ENCODE results near the gene HAUS2. TPM values are rescaled to one million over a fixed set of nuclear protein-coding genes. Genes with fewer than 3 reads are reported as not detected.

The HAUS2 gene
- total RNA-seq, 1 donor from 2014 or later, result 17.1 TPM

DNA sequence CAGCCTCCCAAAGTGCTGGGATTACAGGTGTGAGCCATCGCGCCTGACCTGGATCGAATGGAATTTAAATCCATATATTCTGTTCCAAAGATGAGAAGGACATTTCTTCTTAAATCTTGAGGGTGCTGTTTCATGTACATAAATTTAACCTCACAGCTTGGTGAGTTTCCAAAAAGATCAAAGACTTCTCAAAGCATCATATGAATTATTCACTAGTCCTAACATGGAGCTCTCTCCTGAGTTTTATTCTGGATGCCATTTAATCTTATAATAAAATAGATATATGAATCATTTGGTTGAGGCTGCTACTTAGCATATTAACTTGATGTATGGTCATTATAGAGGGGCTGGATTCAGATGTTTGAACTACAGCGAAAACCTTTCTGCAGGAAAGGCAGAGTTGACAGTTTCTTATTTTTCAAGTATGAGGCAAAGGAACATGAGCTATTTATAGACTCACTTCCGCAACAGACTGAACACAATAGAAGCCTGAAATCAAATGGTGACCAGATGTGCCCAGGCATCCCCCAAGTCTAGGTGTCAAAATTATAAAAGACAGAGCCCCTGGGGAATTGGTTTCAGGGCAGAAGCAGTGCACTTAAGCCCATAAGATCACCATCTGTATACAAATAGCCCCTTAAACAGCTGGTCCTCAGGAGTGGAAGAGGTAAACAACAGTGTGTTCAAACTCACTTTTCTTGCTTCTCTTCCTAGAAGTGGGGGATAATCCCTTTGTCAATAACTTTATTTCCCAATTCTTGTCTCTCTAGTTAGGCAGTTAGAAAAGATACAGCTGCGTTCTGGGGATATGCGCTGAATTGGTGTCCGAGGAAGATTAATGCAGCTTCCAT lies 56.5 kb downstream of the HAUS2 start:
- intact Hi-C loops (cut with DNase I), result no loop called here
- TF ChIP-seq, protein P1, sequence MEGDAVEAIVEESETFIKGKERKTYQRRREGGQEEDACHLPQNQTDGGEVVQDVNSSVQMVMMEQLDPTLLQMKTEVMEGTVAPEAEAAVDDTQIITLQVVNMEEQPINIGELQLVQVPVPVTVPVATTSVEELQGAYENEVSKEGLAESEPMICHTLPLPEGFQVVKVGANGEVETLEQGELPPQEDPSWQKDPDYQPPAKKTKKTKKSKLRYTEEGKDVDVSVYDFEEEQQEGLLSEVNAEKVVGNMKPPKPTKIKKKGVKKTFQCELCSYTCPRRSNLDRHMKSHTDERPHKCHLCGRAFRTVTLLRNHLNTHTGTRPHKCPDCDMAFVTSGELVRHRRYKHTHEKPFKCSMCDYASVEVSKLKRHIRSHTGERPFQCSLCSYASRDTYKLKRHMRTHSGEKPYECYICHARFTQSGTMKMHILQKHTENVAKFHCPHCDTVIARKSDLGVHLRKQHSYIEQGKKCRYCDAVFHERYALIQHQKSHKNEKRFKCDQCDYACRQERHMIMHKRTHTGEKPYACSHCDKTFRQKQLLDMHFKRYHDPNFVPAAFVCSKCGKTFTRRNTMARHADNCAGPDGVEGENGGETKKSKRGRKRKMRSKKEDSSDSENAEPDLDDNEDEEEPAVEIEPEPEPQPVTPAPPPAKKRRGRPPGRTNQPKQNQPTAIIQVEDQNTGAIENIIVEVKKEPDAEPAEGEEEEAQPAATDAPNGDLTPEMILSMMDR (IDR thresholded peaks at IDR 0.05), result no peak

DNA sequence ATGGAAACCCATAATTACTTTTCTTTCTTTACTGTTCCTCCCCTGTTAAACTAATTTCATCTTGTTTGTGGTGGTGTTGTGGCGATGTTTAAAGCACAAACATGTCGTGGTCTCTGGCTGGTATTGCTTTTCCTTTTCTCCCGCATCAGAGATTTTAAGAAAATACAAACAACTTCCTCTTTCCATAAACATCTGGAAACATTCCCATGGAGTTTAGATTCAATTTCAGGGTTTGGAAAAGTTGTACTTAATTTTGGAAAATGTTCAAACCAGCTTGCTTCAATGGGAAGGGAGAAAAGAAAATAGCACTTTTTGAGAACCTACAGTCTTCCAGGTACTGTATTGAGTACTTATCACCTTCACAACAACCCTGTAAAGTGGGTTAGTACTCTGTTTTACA lies 57.2 kb downstream of the HAUS2 start:
- no peak for ATAC-seq

More for the DNA sequence above, 56.5 kb downstream of the HAUS2 start:
- Histone ChIP-seq H3K36me3 (no peaks in the 10 kb centered on the region), H3K27me3 (no peaks in the 10 kb centered on the region), H3K4me3 (no peak overlapping the region), H3K9me3 (no peaks in the 10 kb centered on the region), H3K4me1 (peaks cover 41% of the 10 kb centered on the region), H3K27ac (peak overlapping the region; percentile 38)
- peak; percentile 50 for ATAC-seq
- DNase-seq, result no peak

DNA sequence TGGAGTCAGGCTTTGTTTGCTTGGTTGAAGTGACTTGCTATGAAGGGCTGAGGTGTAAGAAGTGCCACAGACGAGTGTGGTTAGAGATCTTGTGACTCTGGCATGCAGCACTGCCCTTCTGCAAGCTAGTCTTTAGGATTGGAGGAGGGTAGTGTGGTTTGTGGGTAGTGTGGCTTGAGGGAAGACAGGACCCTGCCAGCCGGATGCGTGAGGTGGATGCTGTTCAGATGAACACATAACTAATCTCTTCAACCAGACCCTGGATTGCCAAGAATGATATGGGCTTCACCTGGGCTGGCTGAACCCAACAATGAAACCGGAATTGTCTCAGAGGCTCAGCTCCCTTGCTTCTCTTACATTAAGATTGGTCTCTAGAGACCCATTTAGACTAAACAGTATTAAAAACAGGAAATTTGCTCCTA lies 59.5 kb downstream of the HAUS2 start:
- Histone ChIP-seq H3K4me3 (no peak overlapping the region), H3K27me3 (no peaks in the 10 kb centered on the region), H3K4me1 (peaks cover 41% of the 10 kb centered on the region), H3K9me3 (no peaks in the 10 kb centered on the region), H3K36me3 (no peaks in the 10 kb centered on the region), H3K27ac (peak overlapping the region; percentile 37)
- intact Hi-C loops (cut with DNase I), result no loop called here
- ATAC-seq (peak; percentile 94), DNase-seq (no peak)
- TF ChIP-seq, protein P1 (IDR thresholded peaks at IDR 0.05), result no peak

More for the DNA sequence above, 57.2 kb downstream of the HAUS2 start:
- Histone ChIP-seq H3K27me3 (no peaks in the 10 kb centered on the region), H3K9me3 (no peaks in the 10 kb centered on the region), H3K36me3 (no peaks in the 10 kb centered on the region), H3K4me3 (no peak overlapping the region), H3K4me1 (peaks cover 41% of the 10 kb centered on the region), H3K27ac (peak overlapping the region; percentile 38)
- no peak for DNase-seq
- intact Hi-C loops (cut with DNase I), result no loop called here
- TF ChIP-seq, protein P1 (IDR thresholded peaks at IDR 0.05), result no peak

DNA sequence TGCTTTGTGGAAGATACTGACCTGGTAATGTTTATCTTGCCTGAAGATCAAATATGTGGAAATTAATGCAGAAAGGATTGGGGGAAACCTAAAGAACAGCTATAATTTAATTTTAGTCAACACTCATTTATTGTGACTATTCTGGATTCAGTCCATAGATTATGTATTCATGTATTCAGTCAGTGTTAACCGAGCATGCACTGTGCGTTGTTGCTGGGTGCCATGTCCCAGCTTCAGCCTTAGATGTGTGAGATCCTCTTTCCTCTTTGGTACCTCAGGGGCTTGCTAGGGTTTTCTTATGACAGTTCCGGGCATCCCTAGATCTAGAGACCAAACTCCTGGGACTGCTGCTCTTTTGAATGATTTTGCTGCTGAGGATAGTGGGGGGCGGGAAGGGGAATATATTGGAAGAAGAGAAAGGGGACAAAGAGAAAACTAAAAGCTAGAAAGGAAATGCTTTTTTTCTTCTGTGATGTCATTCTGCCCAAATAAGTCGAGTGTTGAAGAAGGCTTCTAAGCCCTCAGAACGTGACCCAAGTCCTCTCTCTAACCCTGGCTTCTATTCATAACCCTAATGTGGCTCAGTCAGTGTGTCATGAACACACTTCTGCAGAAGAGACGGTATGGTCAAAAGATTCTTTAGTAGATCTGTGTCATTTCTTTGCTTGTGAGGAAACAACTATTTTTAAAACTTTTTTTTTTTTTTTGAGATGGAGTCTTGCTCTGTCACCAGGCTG lies 60.3 kb downstream of the HAUS2 start:
- Histone ChIP-seq H3K36me3 (no peaks in the 10 kb centered on the region), H3K27me3 (no peaks in the 10 kb centered on the region), H3K27ac (no peak overlapping the region), H3K9me3 (no peaks in the 10 kb centered on the region), H3K4me3 (no peak overlapping the region), H3K4me1 (peaks cover 41% of the 10 kb centered on the region)
- DNase-seq (no peak), ATAC-seq (no peak)
- TF ChIP-seq, protein P1 (IDR thresholded peaks at IDR 0.05), result no peak
- intact Hi-C loops (cut with DNase I), result no loop called here

DNA sequence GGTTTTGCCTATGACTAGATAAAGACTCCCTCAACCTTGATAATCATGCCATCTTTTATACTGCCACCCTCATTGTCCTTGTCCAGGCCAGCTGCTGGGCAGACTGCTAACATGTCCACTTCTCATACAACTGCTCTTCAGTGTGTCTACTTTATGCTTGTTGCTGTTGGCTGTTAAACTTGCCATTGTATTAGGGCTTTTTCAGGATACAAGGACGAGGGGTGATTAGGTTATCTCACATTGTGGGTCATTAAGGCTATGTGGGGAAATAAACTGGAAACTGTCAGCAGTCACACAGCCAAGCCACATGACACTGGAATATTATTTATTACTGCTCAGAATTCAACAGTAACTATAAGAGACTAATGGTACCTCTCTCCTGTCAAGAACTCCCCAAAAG lies 62.9 kb downstream of the HAUS2 start:
- intact Hi-C loops (cut with DNase I), result no loop called here
- Histone ChIP-seq H3K4me3 (no peak overlapping the region), H3K4me1 (peaks cover 25% of the 10 kb centered on the region), H3K27ac (no peak overlapping the region), H3K36me3 (no peaks in the 10 kb centered on the region), H3K9me3 (no peaks in the 10 kb centered on the region), H3K27me3 (no peaks in the 10 kb centered on the region)
- no peak for DNase-seq
- no peak for ATAC-seq
- TF ChIP-seq, protein P1 (IDR thresholded peaks at IDR 0.05), result no peak

Data from upper lobe of right lung (tissue), 1 donor.